PC-9 (cell line): ENCODE data around the gene NMRK2. TPM values are rescaled to one million over a fixed set of nuclear protein-coding genes. Genes with fewer than 3 reads are reported as not detected.
"Not testable (repeated sequence)": the region's sequence is repeated elsewhere in the genome, so short reads cannot be mapped to it uniquely, and the experiment has no call there.

ENCODE experiments used
- BruUV-seq: library from RNA; stranded (reverse); fragments of 400-500 nt; replicated peaks from 2 replicates; lab custom pipeline; 2021; lab: Mats Ljungman, UMichigan
- CTCF ChIA-PET: fragments of 300-600 bp; sonication (Branson Sonifier 250); formaldehyde crosslinking; loops from one replicate; lab custom pipeline; 2022; ENCODE audit warnings: antibody characterized with exemption; lab: Charles Lee
- POLR2A ChIA-PET: fragments of 300-600 bp; sonication (Branson Sonifier 250); formaldehyde crosslinking; loops from one replicate; lab custom pipeline; 2022; ENCODE audit warnings: antibody characterized with exemption; ENCODE audit not compliant: unreplicated experiment; lab: Charles Lee
- DNase-seq, 2 experiments: peaks; one replicate each; pipeline versions ENCODE4 v3.0.0 to v3.0.0-alpha.2; 2015 to 2022; ENCODE audit warnings: mixed read lengths in 1 of 2
- H2AFZ ChIP-seq: fragments of 200-600 bp; sonication (generic); 2 replicates; pipeline ENCODE4 v1.8.1; 2017; ENCODE audit warnings: antibody characterized with exemption
- H3F3A ChIP-seq: fragments of 200-600 bp; sonication (generic); 2 replicates; pipeline ENCODE4 v1.8.1; 2017; ENCODE audit warnings: antibody characterized with exemption, mild to moderate bottlenecking, low read depth; ENCODE audit not compliant: insufficient read depth
- H3K27ac ChIP-seq: fragments of 200-600 bp; sonication (generic); 2 replicates; pipeline ENCODE4 v1.6.1; 2016; ENCODE audit warnings: mixed run types
- H3K27me3 ChIP-seq: fragments of 200-600 bp; sonication (generic); 2 replicates; pipeline ENCODE4 v1.6.1; 2016; ENCODE audit warnings: low read depth, mixed run types; ENCODE audit not compliant: insufficient read depth
- H3K36me3 ChIP-seq: fragments of 200-600 bp; sonication (generic); 2 replicates; pipeline ENCODE4 v1.6.1; 2016; ENCODE audit warnings: low read depth, mixed run types
- H3K4me1 ChIP-seq: fragments of 200-600 bp; sonication (generic); replicated peaks from 2 replicates; pipeline ENCODE4 v1.6.1; 2016; ENCODE audit warnings: mixed run types; ENCODE audit not compliant: insufficient read depth
- H3K4me2 ChIP-seq: fragments of 200-600 bp; sonication (generic); 2 replicates; pipeline ENCODE4 v1.6.1; 2017; ENCODE audit warnings: mixed run types
- H3K4me3 ChIP-seq: fragments of 200-600 bp; sonication (generic); 2 replicates; pipeline ENCODE4 v1.6.1; 2016; ENCODE audit warnings: mixed run types
- H3K79me2 ChIP-seq: fragments of 200-600 bp; sonication (generic); 2 replicates; pipeline ENCODE4 v1.6.1; 2017; ENCODE audit warnings: low read depth, mixed run types
- H3K9me2 ChIP-seq: fragments of 200-600 bp; sonication (generic); 2 replicates; pipeline ENCODE4 v1.8.1; 2017; ENCODE audit warnings: mild to moderate bottlenecking; ENCODE audit not compliant: insufficient read depth
- H3K9me3 ChIP-seq: fragments of 200-600 bp; sonication (generic); 2 replicates; pipeline ENCODE4 v1.8.1; 2016; ENCODE audit warnings: low read depth; ENCODE audit not compliant: insufficient read depth
- H4K20me1 ChIP-seq: fragments of 200-600 bp; sonication (generic); 2 replicates; pipeline ENCODE4 v1.8.1; 2017; ENCODE audit not compliant: insufficient read depth
- EZH2 ChIP-seq: fragments of 200-600 bp; sonication (generic); IDR thresholded peaks from 2 replicates; pipeline ENCODE4 v1.8.0; 2017; ENCODE audit warnings: antibody characterized with exemption, low read depth
- intact Hi-C: fragments of 100-400 bp; cut with micrococcal nuclease; formaldehyde crosslinking; loops from one replicate; pipeline ENCODE4 v1.10.0; 2022; ENCODE audit not compliant: unreplicated experiment
- total RNA-seq: library from RNA; stranded (reverse); gene quantifications from 2 replicates; pipeline ENCODE4 v1.2.3, GENCODE V29; 2021
- TF ChIP-seq, protein P1 (sequence below): fragments of 200-600 bp; sonication (generic); conservative IDR thresholded peaks from 2 replicates; pipeline ENCODE4 v1.6.1; 2017; ENCODE audit warnings: mixed run types, antibody characterized with exemption, mild to moderate bottlenecking, moderate library complexity

The NMRK2 gene
- total RNA-seq, 1 experiment from 2014 or later, result not detected

DNA sequence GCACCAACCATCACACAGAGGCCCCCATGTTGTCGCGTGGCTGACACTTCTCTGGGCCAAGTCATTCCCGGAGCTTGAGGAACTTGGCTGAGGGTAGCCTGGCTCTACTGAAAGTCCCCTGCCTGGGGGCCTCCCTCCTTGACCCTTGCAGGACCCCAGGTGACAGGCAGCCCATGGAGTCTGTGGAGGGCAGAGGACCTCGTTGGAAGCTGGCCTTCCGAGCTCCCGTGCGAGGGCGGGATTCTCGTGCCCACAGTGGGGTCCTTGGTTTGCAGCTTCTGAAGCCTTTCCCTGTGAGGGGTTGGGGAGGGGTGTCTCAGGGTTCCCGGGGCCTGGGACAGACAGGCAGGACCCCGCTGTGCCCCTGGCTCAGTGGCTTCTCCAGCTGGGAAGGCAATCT is 16.4 kb downstream of the NMRK2 start:
- no peaks in the 10 kb centered on the region for H3K9me2 ChIP-seq
- DNase-seq, result no peak
- no peaks in the 10 kb centered on the region for H3K4me1 ChIP-seq
- no peaks in the 10 kb centered on the region for H3K9me3 ChIP-seq
- ChIA-PET POLR2A (no interaction called here), CTCF (no interaction called here)
- TF ChIP-seq, protein P1, sequence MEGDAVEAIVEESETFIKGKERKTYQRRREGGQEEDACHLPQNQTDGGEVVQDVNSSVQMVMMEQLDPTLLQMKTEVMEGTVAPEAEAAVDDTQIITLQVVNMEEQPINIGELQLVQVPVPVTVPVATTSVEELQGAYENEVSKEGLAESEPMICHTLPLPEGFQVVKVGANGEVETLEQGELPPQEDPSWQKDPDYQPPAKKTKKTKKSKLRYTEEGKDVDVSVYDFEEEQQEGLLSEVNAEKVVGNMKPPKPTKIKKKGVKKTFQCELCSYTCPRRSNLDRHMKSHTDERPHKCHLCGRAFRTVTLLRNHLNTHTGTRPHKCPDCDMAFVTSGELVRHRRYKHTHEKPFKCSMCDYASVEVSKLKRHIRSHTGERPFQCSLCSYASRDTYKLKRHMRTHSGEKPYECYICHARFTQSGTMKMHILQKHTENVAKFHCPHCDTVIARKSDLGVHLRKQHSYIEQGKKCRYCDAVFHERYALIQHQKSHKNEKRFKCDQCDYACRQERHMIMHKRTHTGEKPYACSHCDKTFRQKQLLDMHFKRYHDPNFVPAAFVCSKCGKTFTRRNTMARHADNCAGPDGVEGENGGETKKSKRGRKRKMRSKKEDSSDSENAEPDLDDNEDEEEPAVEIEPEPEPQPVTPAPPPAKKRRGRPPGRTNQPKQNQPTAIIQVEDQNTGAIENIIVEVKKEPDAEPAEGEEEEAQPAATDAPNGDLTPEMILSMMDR, result no peak
- TF ChIP-seq EZH2, result no peak
- no peak overlapping the region for H2AFZ ChIP-seq
- intact Hi-C loops, result no loop called here
- no peaks in the 10 kb centered on the region for H3K36me3 ChIP-seq
- H3K4me2 ChIP-seq, result no peak overlapping the region
- H3K4me3 ChIP-seq, result no peak overlapping the region
- H3K27me3 ChIP-seq, result no peaks in the 10 kb centered on the region
- no peaks in the 10 kb centered on the region for H4K20me1 ChIP-seq
- H3K79me2 ChIP-seq, result no peaks in the 10 kb centered on the region
- BruUV-seq, result no TSS peak
- H3F3A ChIP-seq, result no peaks in the 10 kb centered on the region
- no peak overlapping the region for H3K27ac ChIP-seq

- ChIA-PET CTCF (no interaction called here), POLR2A (no interaction called here)
- no peak overlapping the region for H3K27ac ChIP-seq
- no peak for TF ChIP-seq EZH2
- TF ChIP-seq, protein P1, result no peak
- H3K4me3 ChIP-seq, result no peak overlapping the region
- H3K79me2 ChIP-seq, result no peaks in the 10 kb centered on the region
- no peaks in the 10 kb centered on the region for H3K36me3 ChIP-seq
- H3K9me2 ChIP-seq, result no peaks in the 10 kb centered on the region
- no peaks in the 10 kb centered on the region for H3K9me3 ChIP-seq
- no peak for DNase-seq
- no peaks in the 10 kb centered on the region for H3K4me1 ChIP-seq
- H4K20me1 ChIP-seq, result no peaks in the 10 kb centered on the region
- intact Hi-C loops, result no loop called here
- no peak overlapping the region for H2AFZ ChIP-seq
- no peaks in the 10 kb centered on the region for H3K27me3 ChIP-seq
- no peaks in the 10 kb centered on the region for H3F3A ChIP-seq
- H3K4me2 ChIP-seq, result no peak overlapping the region
- BruUV-seq, result no TSS peak
Measured at GRCh38 chr19:3949997-3950859, 17.4 kb downstream of the NMRK2 start.

DNA sequence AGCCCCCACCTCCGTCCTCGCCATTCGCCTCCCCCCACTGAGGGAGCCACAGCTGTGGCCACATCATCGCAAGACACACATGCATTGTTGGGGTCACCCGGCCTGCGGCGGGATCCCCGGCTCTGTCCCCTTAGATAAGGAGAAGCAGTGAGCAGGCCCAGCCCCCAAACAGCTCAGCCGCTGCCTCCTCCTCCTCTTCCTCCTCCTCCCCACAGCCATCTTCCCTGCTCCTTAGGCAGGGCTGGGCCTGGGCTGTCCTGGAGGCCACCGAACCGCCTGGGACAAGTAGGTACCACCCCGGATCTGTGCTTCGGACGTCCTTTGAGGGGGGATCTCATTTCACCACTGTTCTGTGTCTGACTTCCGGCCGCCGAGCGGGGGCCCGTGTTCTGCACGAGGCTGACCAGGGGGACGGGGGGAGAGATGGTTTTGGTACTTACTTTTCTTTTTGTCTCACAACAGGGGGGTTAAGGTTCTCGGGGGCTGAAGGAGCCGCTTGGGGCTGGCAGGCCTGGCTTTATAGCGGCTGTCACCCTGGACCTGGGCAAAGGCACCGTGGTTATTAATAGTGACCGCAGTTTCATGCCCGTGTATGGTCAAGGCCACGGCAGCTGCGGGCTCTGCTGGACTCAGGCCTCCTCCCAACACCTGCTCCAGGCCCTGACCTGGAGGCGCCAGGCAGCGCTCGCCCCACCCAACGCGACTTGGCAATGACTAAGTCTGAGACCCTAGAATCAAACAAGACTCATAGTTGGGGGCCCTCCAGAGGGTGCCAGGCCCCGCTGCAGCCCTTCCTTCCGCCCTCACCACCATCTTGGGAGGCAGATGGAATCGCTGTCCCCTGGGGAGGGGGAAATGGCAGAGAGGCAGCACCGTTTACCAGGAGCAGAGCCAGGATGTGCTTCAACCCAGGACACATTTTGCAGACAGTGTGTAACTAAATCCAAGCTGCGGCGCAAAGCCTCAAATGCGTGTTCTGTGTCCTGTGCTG is 18.3 kb downstream of the NMRK2 start:
- intact Hi-C loops, result no loop called here
- Histone ChIP-seq H3K79me2 (no peaks in the 10 kb centered on the region), H3K4me2 (no peak overlapping the region), H3K27me3 (no peaks in the 10 kb centered on the region), H3K36me3 (no peaks in the 10 kb centered on the region), H3K9me3 (no peaks in the 10 kb centered on the region), H3F3A (no peaks in the 10 kb centered on the region), H3K4me1 (no peaks in the 10 kb centered on the region), H3K9me2 (no peaks in the 10 kb centered on the region), H4K20me1 (no peaks in the 10 kb centered on the region), H2AFZ (no peak overlapping the region), H3K4me3 (no peak overlapping the region), H3K27ac (no peak overlapping the region)
- DNase-seq, result no peak
- BruUV-seq, result no TSS peak
- POLR2A ChIA-PET, result no interaction called here
- CTCF ChIA-PET, result no interaction called here
- TF ChIP-seq EZH2, result no peak
- TF ChIP-seq, protein P1, result no peak

- H3K4me3 ChIP-seq, H3F3A ChIP-seq, BruUV-seq, H2AFZ ChIP-seq, H3K27ac ChIP-seq, DNase-seq, H3K27me3 ChIP-seq, intact Hi-C loops, POLR2A ChIA-PET, H3K9me2 ChIP-seq, H3K4me2 ChIP-seq, H4K20me1 ChIP-seq, H3K9me3 ChIP-seq, H3K36me3 ChIP-seq, H3K4me1 ChIP-seq, H3K79me2 ChIP-seq: not testable (repeated sequence)
- CTCF ChIA-PET, result interaction anchor here (0.7 kb wide), 1 partner anchor 362 kb away, joined by 3 read pairs; no protein-coding TSS in a partner anchor
Measured at GRCh38 chr19:3952755-3953276, 19.9 kb downstream of the NMRK2 start.
